ENCODE results near the gene RETREG1. TPM values are rescaled to one million over a fixed set of nuclear protein-coding genes. Genes with fewer than 3 reads are reported as not detected.

RETREG1 gene
- total RNA-seq, 1 experiment from 2014 or later = 3.4 TPM

DNA sequence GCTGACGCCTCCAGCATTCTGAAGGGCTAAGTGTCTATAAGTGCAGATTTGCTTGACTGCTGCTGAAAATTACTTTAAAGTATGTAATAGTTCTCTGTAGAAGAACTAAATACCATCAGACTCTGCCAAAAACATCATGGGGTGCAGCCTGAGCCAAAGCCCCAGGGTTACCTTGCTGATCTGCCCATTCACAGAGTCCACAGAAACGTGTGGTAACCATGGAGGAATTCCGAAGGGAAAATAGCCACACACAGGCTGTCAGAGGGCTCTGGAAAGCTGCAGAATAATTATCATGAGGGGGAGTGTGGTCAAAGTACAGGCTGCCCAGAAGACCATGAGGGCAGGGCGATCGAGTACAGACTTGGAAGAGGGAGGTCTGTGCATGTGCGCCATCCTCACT, 36.4 kb downstream of the RETREG1 start:
- Mint-ChIP-seq H3K27ac (no peak overlapping the region), H3K36me3 (ENCODE audit: insufficient read depth in 1 of 3, low read depth in 3 of 3) (no peaks in the 10 kb centered on the region), H3K4me3 (no peak overlapping the region), H3K4me1 (peaks cover 32 to 37% of the 10 kb centered on the region in 2 experiments), H3K9me3 (no peaks in the 10 kb centered on the region; a peak in 1 of 5 replicates), H3K27me3 (ENCODE audit: low read depth) (no peaks in the 10 kb centered on the region)
- Histone ChIP-seq H4K20me1 (ENCODE audit: control insufficient read depth, insufficient read depth, insufficient read length) (no peaks in the 10 kb centered on the region), H3K27me3 (ENCODE audit: insufficient read depth, low read length) (no peaks in the 10 kb centered on the region), H3K9me3 (ENCODE audit: control insufficient read depth, low read depth, low read length) (no peaks in the 10 kb centered on the region), H3K79me1 (ENCODE audit: insufficient read depth, low read depth, low read length, poor library complexity, severe bottlenecking) (no peaks in the 10 kb centered on the region), H3K56ac (ENCODE audit: insufficient read length, low read depth, low read length) (no peak overlapping the region), H3K4me2 (ENCODE audit: insufficient read depth, insufficient read length, low read length) (no peak overlapping the region), H3K79me2 (ENCODE audit: insufficient read depth, low read length) (no peaks in the 10 kb centered on the region), H2BK120ac (ENCODE audit: low read depth, low read length, poor library complexity, severe bottlenecking) (no peak overlapping the region), H4K8ac (replicated peaks; ENCODE audit: insufficient read length, low read depth, low read length) (no peak overlapping the region), H3T11ph (ENCODE audit: low read length) (no peak overlapping the region), H4K91ac (ENCODE audit: insufficient read length, low read depth, low read length) (no peak overlapping the region), H2BK20ac (ENCODE audit: low read depth, low read length, poor library complexity, severe bottlenecking) (no peak overlapping the region), H3K27ac (ENCODE audit: insufficient read length, low read depth, low read length) (no peak overlapping the region), H4K5ac (ENCODE audit: insufficient read length, low read depth, low read length) (no peak overlapping the region), H3K4me1 (ENCODE audit: insufficient read depth, low read length) (peaks cover 4% of the 10 kb centered on the region; the same call in 1 of the 2 replicates), H2BK15ac (ENCODE audit: low read depth, low read length) (no peak overlapping the region), H3K14ac (ENCODE audit: insufficient read depth, low read length) (no peak overlapping the region), H3K9ac (ENCODE audit: extremely low read depth, insufficient read length, low read length) (no peak overlapping the region), H2BK12ac (ENCODE audit: insufficient read length, low read depth, low read length) (no peak overlapping the region), H3K23ac (ENCODE audit: insufficient read length, low read depth, low read length) (no peak overlapping the region), H3K4ac (ENCODE audit: low read depth, low read length) (no peak overlapping the region), H3K18ac (ENCODE audit: insufficient read length, low read depth, low read length) (no peak overlapping the region), H2BK5ac (ENCODE audit: insufficient read length, low read length) (no peak overlapping the region), H2AFZ (ENCODE audit: low read length) (no peak overlapping the region), H2AK5ac (ENCODE audit: insufficient read length, low read length) (no peak overlapping the region), H3K23me2 (ENCODE audit: insufficient read length, low read depth, low read length, poor library complexity, severe bottlenecking) (no peaks in the 10 kb centered on the region)
- TF ChIP-seq, protein P1, sequence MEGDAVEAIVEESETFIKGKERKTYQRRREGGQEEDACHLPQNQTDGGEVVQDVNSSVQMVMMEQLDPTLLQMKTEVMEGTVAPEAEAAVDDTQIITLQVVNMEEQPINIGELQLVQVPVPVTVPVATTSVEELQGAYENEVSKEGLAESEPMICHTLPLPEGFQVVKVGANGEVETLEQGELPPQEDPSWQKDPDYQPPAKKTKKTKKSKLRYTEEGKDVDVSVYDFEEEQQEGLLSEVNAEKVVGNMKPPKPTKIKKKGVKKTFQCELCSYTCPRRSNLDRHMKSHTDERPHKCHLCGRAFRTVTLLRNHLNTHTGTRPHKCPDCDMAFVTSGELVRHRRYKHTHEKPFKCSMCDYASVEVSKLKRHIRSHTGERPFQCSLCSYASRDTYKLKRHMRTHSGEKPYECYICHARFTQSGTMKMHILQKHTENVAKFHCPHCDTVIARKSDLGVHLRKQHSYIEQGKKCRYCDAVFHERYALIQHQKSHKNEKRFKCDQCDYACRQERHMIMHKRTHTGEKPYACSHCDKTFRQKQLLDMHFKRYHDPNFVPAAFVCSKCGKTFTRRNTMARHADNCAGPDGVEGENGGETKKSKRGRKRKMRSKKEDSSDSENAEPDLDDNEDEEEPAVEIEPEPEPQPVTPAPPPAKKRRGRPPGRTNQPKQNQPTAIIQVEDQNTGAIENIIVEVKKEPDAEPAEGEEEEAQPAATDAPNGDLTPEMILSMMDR (conservative IDR thresholded peaks at IDR 0.05) = no peak
- WGBS (ENCODE audit: extremely low coverage, insufficient read length, low lambda C conversion rate) = no CpG with 5 or more reads among the region's 6 CpGs
- DNase-seq = no peak
